AG08395 (cell line): ENCODE measurements around the gene RMI2.
A peak's percentile ranks its signal among the peaks of the same experiment; 100 is the strongest.

Source experiments
- DNase-seq: peaks from one replicate; pipeline ENCODE4 v3.0.0; 2012; ENCODE audit warnings: mixed read lengths, low spot score

RMI2 gene

GRCh38 chr16:11309895-11310633 lies 35.2 kb upstream of the RMI2 start:
- no peak for DNase-seq

DNA sequence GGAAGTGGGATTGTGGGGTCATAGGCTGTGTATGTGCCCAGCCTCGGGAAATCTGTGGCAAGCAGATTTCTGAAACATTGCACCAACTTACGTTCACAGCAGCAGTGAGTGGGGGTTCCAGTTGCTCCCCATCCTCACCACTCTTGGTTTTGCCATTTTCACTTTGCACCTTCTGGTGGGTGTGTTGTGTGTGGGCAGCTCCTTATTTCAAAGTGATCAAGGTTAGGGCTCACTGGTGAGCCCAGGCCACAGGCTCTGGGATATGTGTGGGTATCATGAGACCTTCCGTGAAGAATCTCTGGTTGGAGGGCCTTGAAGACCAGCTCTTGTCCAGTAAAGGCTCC lies 34.7 kb upstream of the RMI2 start:
- DNase-seq, result no peak

GRCh38 chr16:11310997-11311561 lies 34.2 kb upstream of the RMI2 start:
- DNase-seq, result no peak

DNA sequence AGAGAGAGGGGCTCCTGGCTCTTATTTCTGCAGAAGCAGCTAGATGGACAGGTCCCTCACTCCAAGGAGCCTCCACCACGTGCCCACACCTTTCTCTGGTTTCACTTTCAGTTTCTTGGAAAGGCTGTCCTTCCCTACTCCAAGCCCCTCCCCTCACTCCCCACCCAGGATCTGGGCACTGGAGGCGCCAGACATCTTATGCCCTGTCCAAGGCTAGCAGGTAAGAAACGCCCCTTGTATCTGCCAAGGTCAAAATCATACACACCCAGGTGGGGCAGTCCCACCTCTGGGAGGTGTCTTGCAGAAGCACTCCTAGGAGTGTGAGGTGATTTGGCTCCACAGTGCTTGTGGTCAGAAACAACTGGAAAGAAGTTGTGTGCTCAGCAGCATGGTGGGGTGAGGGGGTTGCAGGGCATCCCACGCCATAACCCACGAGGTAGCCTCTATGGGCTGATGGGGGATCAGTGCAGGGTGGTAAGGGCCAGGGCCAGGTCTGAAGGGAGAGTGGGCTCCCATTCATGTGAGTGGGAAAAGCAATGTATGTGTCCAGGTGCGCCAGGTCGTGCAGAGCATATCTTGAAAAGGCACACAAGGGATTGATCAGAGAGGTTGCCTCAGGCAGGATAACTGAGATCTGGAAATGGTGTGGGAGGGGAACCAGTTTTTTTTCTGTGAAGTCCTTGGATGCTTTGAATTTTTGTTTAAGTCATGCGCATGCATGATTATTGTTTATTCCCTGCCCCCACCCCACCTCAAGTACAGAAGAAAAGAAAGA lies 32.4 kb upstream of the RMI2 start:
- DNase-seq, result peak; percentile 40

DNA sequence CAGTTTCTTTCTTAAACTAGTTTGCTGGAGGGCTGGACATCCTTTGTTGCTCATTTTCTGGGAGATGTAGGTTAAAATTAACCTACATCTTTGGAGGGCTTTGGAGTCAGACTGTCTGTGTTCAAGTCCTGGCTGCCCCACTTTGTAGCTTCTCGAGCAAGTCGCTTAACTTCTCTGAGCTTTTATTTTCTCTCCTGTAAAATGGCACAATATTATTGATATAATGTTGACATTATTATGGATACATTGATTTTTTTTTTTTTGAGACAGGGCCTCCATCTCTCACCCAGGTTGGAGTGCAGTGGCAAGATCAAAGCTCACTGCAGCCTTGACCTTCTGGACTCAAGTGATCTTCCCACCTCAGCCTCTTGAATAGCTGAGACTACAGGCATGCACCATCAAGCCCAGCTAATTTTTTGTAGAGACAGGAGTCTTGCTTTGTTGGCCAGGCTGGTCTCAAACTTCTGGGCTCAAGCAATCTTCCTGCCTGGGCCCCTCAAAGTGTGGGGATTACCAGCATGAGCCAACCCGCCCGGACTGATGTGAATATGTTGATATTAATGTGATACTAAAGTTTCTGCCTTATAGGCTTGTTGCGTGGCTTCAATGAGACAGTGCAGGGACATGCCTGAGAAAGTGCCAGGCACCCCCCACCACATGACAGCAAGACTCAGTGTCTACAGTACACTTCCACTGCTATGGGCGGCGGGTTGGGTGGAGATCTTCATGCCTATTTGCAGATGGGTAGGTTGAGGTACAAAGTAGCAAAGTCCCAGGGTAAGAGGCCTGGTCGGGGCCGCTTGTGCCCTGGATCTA lies 31.6 kb upstream of the RMI2 start:
- DNase-seq, result no peak

GRCh38 chr16:11314309-11314894 lies 30.9 kb upstream of the RMI2 start:
- no peak for DNase-seq

DNA sequence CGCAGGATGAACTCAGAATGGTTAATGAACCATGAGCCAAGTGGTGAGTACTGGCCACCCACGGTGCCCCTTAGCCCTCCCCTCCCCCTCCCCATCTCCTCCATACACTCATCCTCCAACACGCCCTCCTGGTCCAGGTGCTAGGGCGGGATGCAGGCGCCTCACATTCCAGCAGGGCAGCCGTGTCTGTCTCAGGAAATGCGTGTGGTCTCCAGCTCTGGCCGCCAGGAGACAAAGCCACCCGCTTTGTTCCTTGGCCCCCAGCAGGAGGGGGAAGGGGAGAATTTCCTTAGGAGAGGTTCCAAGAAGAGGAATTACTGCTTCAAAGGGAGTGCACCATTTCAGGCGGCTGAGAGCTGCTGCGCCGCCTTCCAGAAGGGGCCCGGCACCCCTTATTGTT lies 29.7 kb upstream of the RMI2 start:
- no peak for DNase-seq

GRCh38 chr16:11316331-11317015 lies 28.8 kb upstream of the RMI2 start:
- DNase-seq, result no peak

DNA sequence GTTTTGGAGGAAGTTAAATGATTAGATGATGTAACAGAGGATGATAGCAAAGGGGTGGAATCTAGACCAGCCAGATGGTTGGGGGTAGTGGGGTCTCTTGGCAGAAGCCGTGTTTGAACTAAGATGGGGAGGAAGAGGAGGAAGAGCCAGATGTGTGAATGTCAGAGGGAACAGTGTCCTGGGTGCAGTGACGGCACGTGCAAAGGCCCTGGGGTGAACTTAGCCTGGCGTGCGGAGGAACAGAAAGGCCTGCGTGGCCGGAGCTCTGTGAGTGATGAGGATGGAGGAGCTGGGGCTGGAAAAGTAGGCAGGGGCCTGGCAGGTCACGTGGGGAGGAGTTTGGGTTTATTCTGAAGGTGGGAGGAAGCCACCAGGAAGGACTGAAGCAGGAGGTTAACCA lies 26.4 kb upstream of the RMI2 start:
- DNase-seq, result no peak

DNA sequence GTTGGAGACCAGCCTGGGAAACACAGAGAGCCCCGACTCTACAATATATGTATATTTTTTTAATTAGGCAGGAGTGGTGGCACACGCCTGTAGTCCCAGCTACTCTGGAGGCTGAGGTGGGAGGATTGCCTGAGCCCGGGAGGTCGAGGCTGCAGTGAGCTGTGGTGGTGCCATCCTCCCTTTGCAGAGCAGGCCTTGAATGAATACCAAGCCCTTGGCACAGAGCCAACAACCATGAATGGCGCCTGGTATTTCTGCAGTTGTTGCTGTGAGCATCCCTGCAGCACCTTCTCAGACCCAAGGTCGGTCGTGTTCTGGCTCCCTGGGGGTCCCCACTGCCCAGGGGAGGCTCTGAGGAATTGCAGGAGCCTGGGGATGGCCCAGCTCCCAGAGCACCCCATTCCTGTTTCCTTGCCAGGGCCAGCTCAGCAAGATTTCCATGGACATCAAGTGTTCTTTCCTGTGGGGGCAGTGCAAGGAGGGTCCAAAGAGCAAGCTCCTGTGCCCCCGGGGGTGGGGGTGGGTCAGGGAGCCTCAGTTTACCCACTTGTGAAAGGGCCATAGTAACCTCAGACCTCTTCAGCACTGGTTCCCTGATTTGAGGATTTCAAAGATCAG lies 25.6 kb upstream of the RMI2 start:
- DNase-seq, result no peak

- DNase-seq, result no peak
Measured at GRCh38 chr16:11320170-11320569, 25.1 kb upstream of the RMI2 start.

- no peak for DNase-seq
Measured at GRCh38 chr16:11321662-11322061, 23.6 kb upstream of the RMI2 start.

DNA sequence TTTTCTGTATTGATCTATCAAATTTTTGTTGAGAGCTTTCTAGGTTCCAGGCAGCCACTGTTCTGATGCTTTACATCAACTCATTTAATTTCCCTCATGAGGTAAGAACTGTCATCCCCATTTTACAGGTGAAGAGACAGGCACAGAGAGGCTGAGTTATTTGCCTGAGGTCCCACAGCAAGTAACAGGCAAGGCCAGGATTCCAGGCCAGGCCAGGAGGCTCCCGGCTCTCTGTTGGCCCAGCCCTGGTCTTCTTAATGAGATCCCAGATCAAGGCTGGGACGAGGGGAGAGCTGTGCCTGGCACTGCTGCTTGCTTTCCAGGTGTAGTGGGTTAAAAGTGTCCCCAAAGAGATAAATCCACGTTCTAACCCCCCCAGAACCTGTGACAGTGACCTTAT lies 22.4 kb upstream of the RMI2 start:
- no peak for DNase-seq

GRCh38 chr16:11323551-11324336 lies 21.5 kb upstream of the RMI2 start:
- no peak for DNase-seq

DNA sequence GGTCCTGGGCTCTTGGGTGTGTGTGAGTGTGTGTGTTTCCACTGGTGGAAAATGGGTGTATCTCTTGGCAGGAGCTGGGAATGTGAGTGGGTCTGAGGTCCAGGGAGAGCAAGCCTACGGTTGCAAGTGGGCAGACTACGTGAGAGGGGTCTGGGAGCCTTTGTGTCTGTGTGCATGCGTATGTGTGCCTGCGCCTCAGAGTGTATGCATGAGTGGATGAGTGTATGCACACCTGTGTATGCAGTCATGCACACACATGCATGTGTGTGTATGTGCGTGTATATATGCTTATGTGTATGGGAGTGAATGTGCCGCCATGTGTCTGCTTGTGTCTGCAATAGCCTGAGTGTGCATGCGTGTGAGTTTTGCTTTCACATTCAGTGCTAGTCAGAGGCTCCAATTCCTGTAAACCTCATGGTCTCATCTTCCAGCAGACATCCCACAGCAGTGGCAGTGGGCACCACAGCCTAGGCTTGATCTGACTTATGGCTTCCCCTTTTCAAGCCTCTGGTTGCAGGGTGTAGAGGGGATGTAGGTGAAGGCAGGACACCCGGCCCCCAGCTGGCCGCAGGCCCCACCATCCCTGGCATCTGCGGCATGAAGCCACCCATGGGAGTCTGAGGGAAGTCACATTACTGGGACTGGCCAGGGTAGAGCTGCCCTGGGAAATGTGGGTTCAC lies 19.7 kb upstream of the RMI2 start:
- DNase-seq, result no peak

DNA sequence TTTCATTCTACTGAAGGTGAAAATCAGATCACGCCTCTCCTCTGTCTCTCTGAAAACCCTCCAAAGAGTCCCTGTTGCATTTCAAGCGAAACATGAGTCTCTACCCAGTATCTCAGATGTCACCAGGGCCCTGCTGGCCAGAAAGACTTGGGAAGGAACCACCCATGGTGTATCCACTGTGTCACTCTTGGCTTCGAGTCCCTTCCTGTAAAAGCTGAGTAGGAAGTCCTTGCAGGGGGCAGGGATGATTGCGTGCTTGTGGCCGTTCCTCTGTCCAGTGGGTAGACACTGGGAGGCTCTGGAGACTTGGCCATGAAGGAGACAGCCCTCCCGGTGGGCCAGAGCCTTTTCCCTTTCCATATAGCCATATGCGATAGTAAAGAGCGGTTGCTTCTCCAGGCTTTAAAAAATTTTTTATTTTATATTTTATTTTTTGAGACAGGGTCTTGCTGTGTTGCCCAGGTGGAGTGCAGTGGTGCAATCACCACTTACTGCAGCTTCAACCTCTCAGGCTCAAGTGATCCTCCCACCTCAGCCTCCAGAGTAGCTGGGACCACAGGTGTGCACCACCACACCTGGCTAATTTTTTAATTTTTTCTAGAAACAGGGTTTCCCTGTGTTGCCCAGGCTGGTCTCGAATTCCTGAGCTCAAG lies 19.0 kb upstream of the RMI2 start:
- peak; percentile 36 for DNase-seq

- no peak for DNase-seq
Measured at GRCh38 chr16:11326737-11327276, 18.5 kb upstream of the RMI2 start.

DNA sequence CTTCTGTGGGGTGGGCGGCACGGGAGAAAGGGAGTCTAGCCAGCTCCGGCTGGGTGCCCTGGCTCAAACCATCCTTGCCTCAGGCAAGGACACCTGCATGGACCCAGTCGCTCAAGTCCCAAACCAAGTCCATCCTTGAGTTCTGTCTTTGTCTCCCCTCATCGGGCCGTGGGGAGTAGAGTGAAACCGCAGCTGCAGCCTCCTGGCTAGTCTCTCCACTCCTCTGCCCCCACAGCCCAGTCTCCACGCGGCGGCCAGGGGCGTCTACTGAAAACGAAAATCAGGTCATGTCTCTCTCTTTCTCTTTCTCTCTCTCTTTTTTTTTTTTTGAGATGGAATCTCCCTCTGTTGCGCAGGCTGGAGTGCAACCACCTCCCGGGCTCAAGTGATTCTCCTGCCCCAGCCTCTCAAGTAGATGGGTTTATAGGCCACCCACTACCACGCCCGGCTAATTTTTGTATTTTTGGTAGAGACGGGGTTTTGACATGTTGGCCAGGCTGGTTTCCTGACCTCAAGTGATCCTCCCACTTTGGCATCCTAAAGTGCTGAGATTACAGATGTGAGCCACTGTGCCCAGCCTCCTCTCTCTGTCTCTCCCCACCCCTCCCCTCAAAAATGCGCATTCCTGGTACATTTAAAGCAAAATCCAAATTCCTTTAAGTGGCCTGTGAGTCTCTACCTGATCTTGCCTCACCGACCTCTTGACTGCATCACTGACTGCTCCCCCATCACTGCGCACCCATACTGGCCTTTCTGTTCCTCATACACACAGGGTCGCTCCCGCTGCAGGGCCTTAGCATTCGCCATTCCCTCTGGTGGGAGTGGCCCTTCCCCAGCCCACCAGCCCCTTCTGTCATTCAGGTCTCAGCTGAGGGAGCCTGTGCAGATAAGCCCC lies 17.7 kb upstream of the RMI2 start:
- no peak for DNase-seq
